Muscle layer of colon (tissue), 2 donors: Measurements from ENCODE around the gene GAL3ST2.

Source experiments
- H3K27ac ChIP-seq: one replicate; pipeline ENCODE4 v1.7.0; 2013; ENCODE audit warnings: low read depth, mild to moderate bottlenecking, low read length, moderate library complexity
- H3K27me3 ChIP-seq, 2 donors: one replicate each; pipeline ENCODE4 v1.7.0; 2013; ENCODE audit warnings: low read length in 2 of 2, mild to moderate bottlenecking in 2 of 2; ENCODE audit not compliant: insufficient read depth in 2 of 2, control insufficient read depth in 1 of 2
- H3K36me3 ChIP-seq: one replicate; pipeline ENCODE4 v1.7.0; 2013; ENCODE audit warnings: mild to moderate bottlenecking, low read length; ENCODE audit not compliant: insufficient read depth
- H3K4me1 ChIP-seq: one replicate; pipeline ENCODE4 v1.7.0; 2013; ENCODE audit warnings: mild to moderate bottlenecking, low read length; ENCODE audit not compliant: insufficient read depth
- H3K4me3 ChIP-seq, 2 donors: one replicate each; pipeline ENCODE4 v1.7.0; 2013; ENCODE audit warnings: low read length in 2 of 2, low read depth in 1 of 2, mild to moderate bottlenecking in 1 of 2, moderate library complexity in 1 of 2
- H3K9ac ChIP-seq: one replicate; pipeline ENCODE4 v1.7.0; 2013; ENCODE audit warnings: low read length
- H3K9me3 ChIP-seq: one replicate; pipeline ENCODE4 v1.7.0; 2013; ENCODE audit warnings: mild to moderate bottlenecking, low read length
- donor health status: abdominal sarcoma.
- donor health status: Adenocarcinoma of cecum.

GAL3ST2 gene

GRCh38 chr2:241770936-241771285 lies 5.7 kb upstream of the GAL3ST2 start:
- Histone ChIP-seq H3K4me3 (no peak overlapping the region), H3K9me3 (no peaks in the 10 kb centered on the region), H3K27ac (no peak overlapping the region), H3K36me3 (no peaks in the 10 kb centered on the region), H3K27me3 (peaks cover 0 to 42% of the 10 kb centered on the region in 2 donors), H3K9ac (no peak overlapping the region), H3K4me1 (no peaks in the 10 kb centered on the region)

DNA sequence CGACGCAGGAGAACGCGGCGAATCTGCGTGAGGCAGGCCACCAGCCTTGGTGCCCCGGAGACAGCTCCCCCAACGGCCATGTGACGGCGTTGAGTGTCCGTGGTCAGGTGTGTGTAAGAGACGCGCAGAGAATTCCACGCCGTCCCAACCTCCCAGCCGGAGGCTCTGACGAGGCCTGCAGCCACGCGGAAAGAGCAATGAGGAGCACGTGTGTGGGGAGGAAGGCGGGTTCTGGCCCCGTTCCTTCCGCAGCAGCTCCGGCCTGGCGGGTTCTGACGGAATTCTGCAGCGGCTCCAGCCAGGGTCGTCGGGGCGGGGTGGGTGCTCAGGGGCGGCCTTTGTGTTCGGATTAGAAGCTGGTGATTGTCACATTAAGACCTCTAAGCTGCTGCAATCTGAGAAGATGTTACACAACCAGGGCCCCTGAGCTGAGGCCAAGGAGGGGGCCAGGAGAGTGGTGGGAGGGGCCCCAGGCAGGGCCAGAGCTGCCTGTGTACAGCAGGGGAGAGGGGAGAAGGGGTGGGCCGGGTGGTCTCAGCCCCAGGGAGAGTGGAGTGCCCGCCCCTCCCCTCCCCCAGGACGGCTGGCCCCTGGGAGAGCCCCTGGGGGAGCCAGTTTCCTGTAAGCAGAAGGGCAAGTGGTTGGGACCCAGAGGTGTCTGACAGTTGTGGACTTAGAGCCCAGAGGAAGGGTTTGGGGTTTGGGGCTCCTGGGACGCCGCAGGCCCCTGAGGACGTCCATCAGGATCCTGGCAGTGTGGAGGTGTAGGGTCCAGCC lies 5.1 kb upstream of the GAL3ST2 start:
- H3K27ac ChIP-seq, result no peak overlapping the region
- H3K9ac ChIP-seq, result no peak overlapping the region
- H3K9me3 ChIP-seq, result no peaks in the 10 kb centered on the region
- no peaks in the 10 kb centered on the region for H3K36me3 ChIP-seq
- H3K27me3 ChIP-seq, result peaks cover 0 to 46% of the 10 kb centered on the region in 2 donors
- H3K4me1 ChIP-seq, result no peaks in the 10 kb centered on the region
- H3K4me3 ChIP-seq, result no peak overlapping the region

- no peaks in the 10 kb centered on the region for H3K36me3 ChIP-seq
- peaks cover 0 to 52% of the 10 kb centered on the region in 2 donors for H3K27me3 ChIP-seq
- no peaks in the 10 kb centered on the region for H3K4me1 ChIP-seq
- H3K27ac ChIP-seq, result no peak overlapping the region
- H3K9me3 ChIP-seq, result no peaks in the 10 kb centered on the region
- no peak overlapping the region for H3K4me3 ChIP-seq
- no peak overlapping the region for H3K9ac ChIP-seq
Observed at GRCh38 chr2:241772063-241772499, 4.5 kb upstream of the GAL3ST2 start.

GRCh38 chr2:241773511-241774418 lies 2.9 kb upstream of the GAL3ST2 start:
- Histone ChIP-seq H3K27ac (no peak overlapping the region), H3K9me3 (no peaks in the 10 kb centered on the region), H3K4me3 (no peak overlapping the region), H3K9ac (no peak overlapping the region), H3K36me3 (no peaks in the 10 kb centered on the region), H3K27me3 (peaks cover 0 to 55% of the 10 kb centered on the region in 2 donors), H3K4me1 (no peaks in the 10 kb centered on the region)

DNA sequence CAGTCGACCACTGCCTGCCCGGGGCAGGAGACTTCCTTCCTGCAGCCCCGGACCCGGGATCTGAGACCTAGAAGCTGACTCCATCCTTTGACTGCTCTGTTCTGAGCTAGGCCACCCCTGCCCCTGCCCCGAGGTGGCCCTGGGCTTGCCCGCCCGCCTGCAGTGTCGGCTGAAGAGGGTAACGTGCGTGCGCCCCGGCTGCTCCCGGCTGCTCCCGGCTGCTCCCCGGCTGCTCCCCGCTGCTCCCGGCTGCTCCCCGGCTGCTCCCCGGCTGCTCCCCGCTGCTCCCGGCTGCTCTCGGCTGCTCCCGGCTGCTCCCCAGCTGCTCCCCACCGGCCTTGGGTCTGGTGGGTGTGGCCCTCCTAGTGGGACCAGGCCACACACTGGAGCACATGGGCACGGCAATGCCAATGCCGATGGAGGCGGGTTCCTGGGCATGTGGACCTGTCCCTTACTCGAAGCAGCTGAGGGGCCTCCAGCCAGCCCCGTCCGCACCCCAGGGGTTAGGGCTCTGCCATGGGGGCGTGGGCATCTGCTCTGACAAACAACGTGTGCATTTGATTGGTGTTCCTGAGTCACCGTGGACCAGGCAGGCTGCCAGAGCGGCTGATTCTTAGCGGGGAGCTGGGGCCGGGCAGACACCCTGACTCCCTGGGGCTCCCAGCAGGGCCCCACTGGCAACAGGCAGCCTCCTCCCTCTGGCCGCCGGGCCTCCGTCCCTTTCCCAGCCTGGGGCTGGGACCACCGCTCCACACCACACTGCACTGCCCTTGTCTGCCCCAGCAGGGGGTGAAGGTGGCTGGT lies 2.0 kb upstream of the GAL3ST2 start:
- H3K9ac ChIP-seq, result no peak overlapping the region
- H3K27me3 ChIP-seq, result peaks cover 0 to 55% of the 10 kb centered on the region in 2 donors
- no peaks in the 10 kb centered on the region for H3K9me3 ChIP-seq

GRCh38 chr2:241775223-241776177 lies 1.1 kb upstream of the GAL3ST2 start:
- no peaks in the 10 kb centered on the region for H3K36me3 ChIP-seq
- no peaks in the 10 kb centered on the region for H3K9me3 ChIP-seq
- no peak overlapping the region for H3K27ac ChIP-seq
- peaks cover 0 to 55% of the 10 kb centered on the region in 2 donors for H3K27me3 ChIP-seq
- H3K9ac ChIP-seq, result no peak overlapping the region
- H3K4me1 ChIP-seq, result no peaks in the 10 kb centered on the region
- H3K4me3 ChIP-seq, result no peak overlapping the region

More for the DNA sequence above, 2.0 kb upstream of the GAL3ST2 start:
- Histone ChIP-seq H3K36me3 (no peaks in the 10 kb centered on the region), H3K27ac (no peak overlapping the region), H3K4me1 (no peaks in the 10 kb centered on the region), H3K4me3 (no peak overlapping the region)

GRCh38 chr2:241777170-241777685 lies 606 bp downstream of the GAL3ST2 start:
- Histone ChIP-seq H3K27ac (no peak overlapping the region), H3K9ac (no peak overlapping the region), H3K27me3 (peaks cover 0 to 43% of the 10 kb centered on the region in 2 donors), H3K9me3 (no peaks in the 10 kb centered on the region), H3K36me3 (no peaks in the 10 kb centered on the region), H3K4me3 (no peak overlapping the region), H3K4me1 (no peaks in the 10 kb centered on the region)

DNA sequence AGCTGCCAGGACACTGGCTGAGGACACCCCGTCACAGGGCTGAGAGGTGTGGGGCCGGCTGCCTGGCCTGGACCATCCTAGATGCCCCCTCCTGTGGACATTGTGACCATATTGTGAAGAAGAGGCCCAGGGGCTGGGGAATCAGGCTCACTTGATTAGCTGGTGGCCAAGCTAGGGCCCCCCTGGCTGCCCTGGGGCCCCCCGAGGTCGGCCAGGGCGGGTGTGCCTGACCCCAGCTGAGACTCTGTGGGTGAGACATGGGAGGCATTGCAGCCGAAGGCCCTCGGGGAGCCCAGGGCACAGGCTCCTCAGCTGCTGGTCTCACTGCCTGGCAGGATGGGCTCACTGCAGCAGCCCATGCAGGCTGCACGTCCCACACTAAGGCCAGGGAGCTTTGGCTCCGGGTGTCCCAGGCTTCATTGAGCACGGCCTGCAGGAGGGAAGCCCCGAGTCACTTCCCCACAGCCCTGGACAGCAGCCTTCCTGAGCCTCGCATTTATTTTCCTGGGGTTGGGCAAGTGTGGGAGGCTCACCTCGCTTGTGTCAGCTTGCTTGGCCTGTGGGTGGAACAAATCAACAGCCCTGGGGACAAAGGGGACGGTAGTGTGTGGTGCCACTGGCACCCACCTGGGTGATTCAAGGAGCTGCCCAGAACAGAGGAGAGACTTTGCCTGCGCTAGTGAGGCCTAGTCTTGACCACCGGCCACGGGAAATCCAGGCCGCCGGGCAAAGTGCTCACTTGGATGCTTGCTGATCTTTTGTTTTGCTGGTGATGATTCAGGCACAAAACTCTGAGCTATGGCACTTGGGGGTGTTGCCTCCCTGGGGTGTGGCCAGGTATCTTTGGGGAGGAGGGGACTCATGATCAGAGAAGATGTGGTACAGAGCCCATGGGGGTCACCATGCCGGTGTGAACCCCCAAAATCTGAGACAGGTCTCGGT lies 1.3 kb downstream of the GAL3ST2 start:
- H3K9ac ChIP-seq, result no peak overlapping the region
- H3K4me1 ChIP-seq, result no peaks in the 10 kb centered on the region
- no peak overlapping the region for H3K27ac ChIP-seq
- no peaks in the 10 kb centered on the region for H3K9me3 ChIP-seq
- no peaks in the 10 kb centered on the region for H3K36me3 ChIP-seq
- H3K27me3 ChIP-seq, result peaks cover 0 to 40% of the 10 kb centered on the region in 2 donors
- H3K4me3 ChIP-seq, result no peak overlapping the region

GRCh38 chr2:241780939-241781569 lies 4.4 kb downstream of the GAL3ST2 start:
- H3K4me1 ChIP-seq, result no peaks in the 10 kb centered on the region
- no peak overlapping the region for H3K4me3 ChIP-seq
- H3K9ac ChIP-seq, result no peak overlapping the region
- H3K27ac ChIP-seq, result no peak overlapping the region
- peaks cover 0 to 12% of the 10 kb centered on the region in 2 donors for H3K27me3 ChIP-seq
- H3K36me3 ChIP-seq, result no peaks in the 10 kb centered on the region
- no peaks in the 10 kb centered on the region for H3K9me3 ChIP-seq
